Measurements from ENCODE around the gene ARHGAP9.

GRCh38 chr12:57487597-57488401, 8.1 kb upstream of the ARHGAP9 start, which contains the start of gene MARS1:
- TF ChIP-seq, protein P1, sequence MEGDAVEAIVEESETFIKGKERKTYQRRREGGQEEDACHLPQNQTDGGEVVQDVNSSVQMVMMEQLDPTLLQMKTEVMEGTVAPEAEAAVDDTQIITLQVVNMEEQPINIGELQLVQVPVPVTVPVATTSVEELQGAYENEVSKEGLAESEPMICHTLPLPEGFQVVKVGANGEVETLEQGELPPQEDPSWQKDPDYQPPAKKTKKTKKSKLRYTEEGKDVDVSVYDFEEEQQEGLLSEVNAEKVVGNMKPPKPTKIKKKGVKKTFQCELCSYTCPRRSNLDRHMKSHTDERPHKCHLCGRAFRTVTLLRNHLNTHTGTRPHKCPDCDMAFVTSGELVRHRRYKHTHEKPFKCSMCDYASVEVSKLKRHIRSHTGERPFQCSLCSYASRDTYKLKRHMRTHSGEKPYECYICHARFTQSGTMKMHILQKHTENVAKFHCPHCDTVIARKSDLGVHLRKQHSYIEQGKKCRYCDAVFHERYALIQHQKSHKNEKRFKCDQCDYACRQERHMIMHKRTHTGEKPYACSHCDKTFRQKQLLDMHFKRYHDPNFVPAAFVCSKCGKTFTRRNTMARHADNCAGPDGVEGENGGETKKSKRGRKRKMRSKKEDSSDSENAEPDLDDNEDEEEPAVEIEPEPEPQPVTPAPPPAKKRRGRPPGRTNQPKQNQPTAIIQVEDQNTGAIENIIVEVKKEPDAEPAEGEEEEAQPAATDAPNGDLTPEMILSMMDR (IDR thresholded peaks at IDR 0.05; ENCODE audit: low read length) = peak; percentile 41
- TF ChIP-seq EZH2 (optimal IDR thresholded peaks at IDR 0.05; ENCODE audit: low read depth, low read length) = no peak
- no peak for TF ChIP-seq EZH2phosphoT487 (IDR thresholded peaks at IDR 0.05; ENCODE audit: low read length)

Data from MM.1S (cell line).